KOPT-K1 (cell line): ENCODE results near the gene SYTL5.

Experiments used
- H3K27ac ChIP-seq: fragments of 200-600 bp; sonication (generic); 2 replicates; pipeline ENCODE4 v1.5.1; 2016; ENCODE audit warnings: antibody characterized with exemption, mild to moderate bottlenecking, low read depth, low read length; ENCODE audit not compliant: poor library complexity, severe bottlenecking
- H3K36me3 ChIP-seq: fragments of 200-600 bp; sonication (generic); 2 replicates; pipeline ENCODE4 v1.5.1; 2017; ENCODE audit warnings: antibody characterized with exemption, mild to moderate bottlenecking, low read length, moderate library complexity; ENCODE audit not compliant: insufficient read depth
- H3K9me3 ChIP-seq: fragments of 200-600 bp; sonication (generic); 2 replicates; pipeline ENCODE4 v1.5.1; 2017; ENCODE audit warnings: antibody characterized with exemption, low read length, mild to moderate bottlenecking; ENCODE audit not compliant: insufficient read depth, poor library complexity, severe bottlenecking

SYTL5 gene

DNA sequence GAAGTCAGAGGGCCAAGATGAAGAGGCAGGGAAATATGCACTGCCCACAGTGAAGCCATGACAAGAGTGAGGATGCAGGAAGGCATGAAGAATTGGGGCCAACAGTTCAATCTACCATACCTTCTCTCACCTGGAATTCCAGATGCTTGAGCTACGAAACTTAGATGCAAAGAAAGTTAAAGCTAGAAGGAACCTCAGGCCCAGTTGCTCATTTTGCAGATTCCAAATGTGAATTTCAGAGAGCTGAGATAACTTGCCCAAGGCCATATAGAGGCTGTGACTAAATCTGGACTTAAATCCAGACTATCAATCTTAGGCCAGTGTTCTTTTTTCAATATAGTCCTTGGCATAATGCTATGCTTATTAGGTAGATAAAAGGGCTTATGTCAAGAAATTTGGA lies 121.6 kb downstream of the SYTL5 start:
- Histone ChIP-seq H3K9me3 (no peaks in the 10 kb centered on the region), H3K27ac (no peak overlapping the region), H3K36me3 (no peaks in the 10 kb centered on the region)

GRCh38 chrX:38129366-38129765 lies 123.0 kb downstream of the SYTL5 start:
- Histone ChIP-seq H3K9me3 (no peaks in the 10 kb centered on the region), H3K36me3 (no peaks in the 10 kb centered on the region), H3K27ac (no peak overlapping the region)

- Histone ChIP-seq H3K9me3 (no peaks in the 10 kb centered on the region), H3K27ac (no peak overlapping the region), H3K36me3 (no peaks in the 10 kb centered on the region)
Observed at GRCh38 chrX:38138157-38138891, 132.0 kb downstream of the SYTL5 start.

GRCh38 chrX:38138900-38139299 lies 132.5 kb downstream of the SYTL5 start:
- Histone ChIP-seq H3K9me3 (no peaks in the 10 kb centered on the region), H3K36me3 (no peaks in the 10 kb centered on the region), H3K27ac (no peak overlapping the region)

GRCh38 chrX:38142610-38143009 lies 136.3 kb downstream of the SYTL5 start:
- no peaks in the 10 kb centered on the region for H3K9me3 ChIP-seq
- H3K27ac ChIP-seq = no peak overlapping the region
- no peaks in the 10 kb centered on the region for H3K36me3 ChIP-seq

- H3K36me3 ChIP-seq = no peaks in the 10 kb centered on the region
- no peaks in the 10 kb centered on the region for H3K9me3 ChIP-seq
- no peak overlapping the region for H3K27ac ChIP-seq
Observed at GRCh38 chrX:38149016-38149415, 142.7 kb downstream of the SYTL5 start.

GRCh38 chrX:38150993-38151392 lies 144.6 kb downstream of the SYTL5 start:
- H3K9me3 ChIP-seq = no peaks in the 10 kb centered on the region
- no peaks in the 10 kb centered on the region for H3K36me3 ChIP-seq
- H3K27ac ChIP-seq = no peak overlapping the region

DNA sequence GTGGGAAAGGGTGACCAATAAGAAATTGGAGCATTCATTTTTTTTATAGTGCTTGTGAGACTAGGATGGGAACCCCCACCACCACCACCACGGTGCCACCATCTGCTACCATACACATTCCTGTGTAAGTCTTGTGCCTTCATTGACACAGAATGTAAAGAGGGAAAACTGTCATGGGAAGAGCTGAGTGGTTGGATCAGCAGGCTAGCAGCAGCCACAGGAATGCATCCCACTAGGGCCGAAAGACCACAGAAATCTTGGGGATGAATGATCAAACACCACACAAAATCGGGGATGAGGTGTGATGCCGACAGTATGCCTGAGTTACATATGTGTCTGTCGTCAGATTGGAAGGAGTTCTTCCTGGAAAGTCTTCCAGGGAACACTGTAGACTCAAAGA lies 145.1 kb downstream of the SYTL5 start:
- H3K9me3 ChIP-seq = no peaks in the 10 kb centered on the region
- H3K27ac ChIP-seq = no peak overlapping the region
- no peaks in the 10 kb centered on the region for H3K36me3 ChIP-seq

- H3K27ac ChIP-seq = no peak overlapping the region
- H3K36me3 ChIP-seq = no peaks in the 10 kb centered on the region
- H3K9me3 ChIP-seq = no peaks in the 10 kb centered on the region
Observed at GRCh38 chrX:38154340-38154739, 148.0 kb downstream of the SYTL5 start.

- no peaks in the 10 kb centered on the region for H3K9me3 ChIP-seq
- no peaks in the 10 kb centered on the region for H3K36me3 ChIP-seq
- H3K27ac ChIP-seq = no peak overlapping the region
Observed at GRCh38 chrX:38154818-38155217, 148.5 kb downstream of the SYTL5 start.

DNA sequence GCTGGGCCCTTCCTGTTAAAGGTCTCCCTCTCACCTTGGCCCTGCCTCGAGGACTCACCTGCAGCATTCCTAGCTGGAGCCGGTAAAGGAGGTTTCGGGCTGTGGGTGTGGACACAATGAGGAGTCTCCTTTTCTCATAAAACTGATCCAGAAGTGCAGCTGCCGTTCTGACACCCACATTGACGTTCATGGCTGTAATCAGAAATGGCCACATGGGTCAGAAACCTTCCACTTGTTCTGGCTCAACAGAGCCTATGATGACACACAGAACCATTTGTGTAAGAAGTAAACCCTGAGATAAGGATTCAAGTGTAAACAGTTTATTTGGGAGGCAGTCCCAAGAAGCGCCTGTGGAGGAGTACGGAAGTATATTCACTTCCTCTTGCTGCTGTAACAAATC lies 150.5 kb downstream of the SYTL5 start:
- Histone ChIP-seq H3K36me3 (no peaks in the 10 kb centered on the region), H3K27ac (no peak overlapping the region), H3K9me3 (no peaks in the 10 kb centered on the region)

GRCh38 chrX:38163193-38163592 lies 156.8 kb downstream of the SYTL5 start:
- H3K27ac ChIP-seq = no peak overlapping the region
- H3K36me3 ChIP-seq = no peaks in the 10 kb centered on the region
- no peaks in the 10 kb centered on the region for H3K9me3 ChIP-seq

- Histone ChIP-seq H3K27ac (no peak overlapping the region), H3K9me3 (no peaks in the 10 kb centered on the region), H3K36me3 (no peaks in the 10 kb centered on the region)
Observed at GRCh38 chrX:38165023-38165422, 158.7 kb downstream of the SYTL5 start.

DNA sequence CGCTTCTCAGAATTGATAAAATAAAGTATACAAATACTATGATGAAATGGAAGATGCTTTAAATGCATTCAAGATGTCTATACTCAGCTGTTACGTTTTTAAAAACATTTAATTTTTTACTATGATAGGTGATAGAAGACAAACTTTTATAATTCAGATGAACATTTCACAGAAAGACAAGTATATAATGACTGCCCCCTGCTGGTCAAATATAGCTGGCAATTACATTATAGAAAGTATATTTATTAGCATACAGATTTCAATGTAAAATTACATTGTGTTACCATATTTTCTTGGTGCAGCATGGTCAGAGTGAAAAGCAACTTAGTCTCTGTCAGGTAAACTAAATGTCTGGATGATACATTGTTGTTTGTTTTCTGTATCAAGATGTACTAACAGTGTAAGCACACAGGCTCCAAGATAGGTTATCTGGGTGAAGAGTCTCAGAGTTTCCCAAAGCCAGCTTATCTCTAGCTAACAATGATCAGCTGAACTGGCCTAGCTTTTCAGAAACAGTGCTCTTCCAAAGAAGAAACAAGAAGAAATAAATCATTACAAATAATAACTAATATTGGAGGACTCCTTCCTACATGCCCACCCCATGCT lies 160.2 kb downstream of the SYTL5 start:
- H3K36me3 ChIP-seq = no peaks in the 10 kb centered on the region
- H3K27ac ChIP-seq = no peak overlapping the region
- no peaks in the 10 kb centered on the region for H3K9me3 ChIP-seq

DNA sequence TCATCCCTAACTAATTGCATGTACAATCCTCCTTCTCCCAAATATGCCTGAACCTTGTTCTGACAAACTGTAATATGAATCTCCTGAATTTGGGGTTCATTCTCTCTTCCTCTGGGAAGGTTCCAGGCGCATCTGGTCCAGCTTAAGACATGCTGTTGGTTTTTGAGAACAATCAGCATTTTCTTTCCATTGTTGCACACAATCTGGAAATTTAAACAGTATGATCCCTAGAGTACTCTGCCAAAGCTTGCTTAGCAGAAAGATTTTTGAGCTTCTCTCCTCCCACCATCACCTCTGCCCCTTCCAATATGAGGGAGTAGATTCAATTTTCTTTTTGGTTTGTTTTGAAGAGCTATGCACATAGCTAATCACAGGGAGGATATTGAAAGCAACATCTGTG lies 164.2 kb downstream of the SYTL5 start:
- H3K27ac ChIP-seq = no peak overlapping the region
- no peaks in the 10 kb centered on the region for H3K9me3 ChIP-seq
- H3K36me3 ChIP-seq = no peaks in the 10 kb centered on the region

GRCh38 chrX:38172596-38172995 lies 166.2 kb downstream of the SYTL5 start:
- H3K9me3 ChIP-seq = no peaks in the 10 kb centered on the region
- H3K27ac ChIP-seq = no peak overlapping the region
- H3K36me3 ChIP-seq = no peaks in the 10 kb centered on the region
